NCI-H128 (cell line): ENCODE data around the gene ACOT2.
"Not testable (repeated sequence)": the region's sequence is repeated elsewhere in the genome, so short reads cannot be mapped to it uniquely, and the experiment has no call there.

Experiments used
- DNase-seq: peaks from one replicate; lab custom pipeline; 2025; ENCODE audit not compliant: unreplicated experiment; lab: John Stamatoyannopoulos, UW

ACOT2 gene

GRCh38 chr14:73569185-73569958 lies at the start of gene ACOT2:
Gene ACOT2, plus strand, starts transcription at chr14:73569213. Its CDS starts 28 bp downstream, at chr14:73569241.
- peak; percentile 34 for DNase-seq

- no peak for DNase-seq
These were observed 47.8 kb upstream of the ACOT2 start for GRCh38 chr14:73521229-73521628.

- DNase-seq: no peak
These were observed 44.5 kb upstream of the ACOT2 start for GRCh38 chr14:73524493-73524892.

- DNase-seq: no peak
These were observed 42.7 kb upstream of the ACOT2 start for GRCh38 chr14:73526036-73526984.

- not testable (repeated sequence) for DNase-seq
These were observed 39.7 kb upstream of the ACOT2 start for GRCh38 chr14:73529356-73529755.

GRCh38 chr14:73531971-73532370 lies 37.0 kb upstream of the ACOT2 start:
- not testable (repeated sequence) for DNase-seq

- not testable (repeated sequence) for DNase-seq
These were observed 31.6 kb upstream of the ACOT2 start for GRCh38 chr14:73537244-73538045.

GRCh38 chr14:73539017-73539416 lies 30.0 kb upstream of the ACOT2 start:
- not testable (repeated sequence) for DNase-seq

- DNase-seq: not testable (repeated sequence)
These were observed 26.1 kb upstream of the ACOT2 start for GRCh38 chr14:73542961-73543360.

GRCh38 chr14:73545353-73545752 lies 23.7 kb upstream of the ACOT2 start:
- DNase-seq: not testable (repeated sequence)

- not testable (repeated sequence) for DNase-seq
These were observed 19.9 kb upstream of the ACOT2 start for GRCh38 chr14:73549097-73549496.

- DNase-seq: not testable (repeated sequence)
These were observed 19.0 kb upstream of the ACOT2 start for GRCh38 chr14:73549889-73550524.

GRCh38 chr14:73553845-73554244 lies 15.2 kb upstream of the ACOT2 start:
- DNase-seq: no peak

- not testable (repeated sequence) for DNase-seq
These were observed 11.8 kb upstream of the ACOT2 start for GRCh38 chr14:73557201-73557600.

- not testable (repeated sequence) for DNase-seq
These were observed 10.8 kb upstream of the ACOT2 start for GRCh38 chr14:73558238-73558637.

- DNase-seq: not testable (repeated sequence)
These were observed 6.8 kb upstream of the ACOT2 start for GRCh38 chr14:73562256-73562655.

GRCh38 chr14:73562696-73563095 lies 6.3 kb upstream of the ACOT2 start:
- not testable (repeated sequence) for DNase-seq

- DNase-seq: not testable (repeated sequence)
These were observed 2.6 kb upstream of the ACOT2 start for GRCh38 chr14:73566431-73566830.

- DNase-seq: not testable (repeated sequence)
These were observed 2.1 kb upstream of the ACOT2 start for GRCh38 chr14:73566935-73567334.

GRCh38 chr14:73567358-73567757 lies 1.7 kb upstream of the ACOT2 start:
- DNase-seq: no peak
